Trophoblast cell (in vitro differentiated cells and primary cell): Measurements from ENCODE around the gene GDA.

Experiments used
- DNase-seq, 2 donors: peaks; one replicate each; pipeline ENCODE4 v3.0.0-alpha.2; 2016
- H2AFZ ChIP-seq: 2 replicates; pipeline ENCODE4 v1.6.1; 2013; ENCODE audit warnings: low read length, moderate library complexity, mild to moderate bottlenecking; ENCODE audit not compliant: insufficient read depth, poor library complexity
- H2AK5ac ChIP-seq: 2 replicates; pipeline ENCODE4 v1.6.1; 2013; ENCODE audit warnings: mild to moderate bottlenecking, low read length
- H2BK120ac ChIP-seq: 2 replicates; pipeline ENCODE4 v1.6.1; 2013; ENCODE audit warnings: low read length, mild to moderate bottlenecking, moderate library complexity; ENCODE audit not compliant: insufficient read depth, poor library complexity
- H2BK12ac ChIP-seq: 2 replicates; pipeline ENCODE4 v1.6.1; 2013; ENCODE audit warnings: mild to moderate bottlenecking, low read length, moderate library complexity
- H2BK5ac ChIP-seq: 2 replicates; pipeline ENCODE4 v1.6.1; 2013; ENCODE audit warnings: low read length, low read depth, moderate library complexity, mild to moderate bottlenecking; ENCODE audit not compliant: poor library complexity
- H3K14ac ChIP-seq: 2 replicates; pipeline ENCODE4 v1.6.1; 2013; ENCODE audit warnings: mild to moderate bottlenecking, low read length
- H3K18ac ChIP-seq: 2 replicates; pipeline ENCODE4 v1.6.1; 2013; ENCODE audit warnings: mild to moderate bottlenecking, low read length
- H3K23ac ChIP-seq: 2 replicates; pipeline ENCODE4 v1.6.1; 2013; ENCODE audit warnings: low read length
- H3K27ac ChIP-seq: 2 replicates; pipeline ENCODE4 v1.5.1; 2013; ENCODE audit warnings: low read depth, mild to moderate bottlenecking, inconsistent platforms, low read length, moderate library complexity
- H3K27me3 ChIP-seq: 2 replicates; pipeline ENCODE4 v1.6.1; 2013; ENCODE audit warnings: inconsistent platforms, mild to moderate bottlenecking, low read length, moderate library complexity; ENCODE audit not compliant: insufficient read depth
- H3K36me3 ChIP-seq, 2 experiments: 1 replicate in 1 of 2; 2 replicates in 1 of 2; pipeline ENCODE4 v1.6.1; 2013; ENCODE audit warnings: low read length in 2 of 2, mild to moderate bottlenecking in 2 of 2, moderate library complexity in 1 of 2; ENCODE audit not compliant: insufficient read depth in 2 of 2, control insufficient read depth in 1 of 2
- H3K4ac ChIP-seq: 2 replicates; pipeline ENCODE4 v1.6.1; 2013; ENCODE audit warnings: low read depth, mild to moderate bottlenecking, low read length, moderate library complexity
- H3K4me1 ChIP-seq, 2 experiments: 1 replicate in 1 of 2; 2 replicates in 1 of 2; pipeline ENCODE4 v1.6.1; 2013; ENCODE audit warnings: low read length in 2 of 2, mild to moderate bottlenecking in 2 of 2, moderate library complexity in 1 of 2; ENCODE audit not compliant: insufficient read depth in 2 of 2, control insufficient read depth in 1 of 2
- H3K4me2 ChIP-seq: 2 replicates; pipeline ENCODE4 v1.6.1; 2013; ENCODE audit warnings: inconsistent platforms, mild to moderate bottlenecking, low read length, moderate library complexity
- H3K4me3 ChIP-seq: 2 replicates; pipeline ENCODE4 v1.5.1; 2013; ENCODE audit warnings: mild to moderate bottlenecking, low read depth, low read length, inconsistent platforms
- H3K79me1 ChIP-seq: one replicate; pipeline ENCODE4 v1.6.1; 2013; ENCODE audit warnings: low read length
- H3K79me2 ChIP-seq: 2 replicates; pipeline ENCODE4 v1.6.1; 2013; ENCODE audit warnings: low read length, mild to moderate bottlenecking; ENCODE audit not compliant: control insufficient read depth, insufficient read depth, poor library complexity
- H3K9ac ChIP-seq: 2 replicates; pipeline ENCODE4 v1.6.1; 2013; ENCODE audit warnings: mild to moderate bottlenecking, low read length
- H3K9me3 ChIP-seq: 2 replicates; pipeline ENCODE4 v1.6.1; 2013; ENCODE audit warnings: low read depth, mild to moderate bottlenecking, control low read depth, inconsistent platforms, low read length; ENCODE audit not compliant: insufficient read depth
- H4K12ac ChIP-seq: 2 replicates; pipeline ENCODE4 v1.6.1; 2013; ENCODE audit warnings: low read depth, mild to moderate bottlenecking, low read length, moderate library complexity
- H4K8ac ChIP-seq: 2 replicates; pipeline ENCODE4 v1.6.1; 2013; ENCODE audit warnings: low read depth, mild to moderate bottlenecking, low read length, moderate library complexity
- H4K91ac ChIP-seq: one replicate; pipeline ENCODE4 v1.6.1; 2013; ENCODE audit warnings: low read depth, mild to moderate bottlenecking, low read length, moderate library complexity
- WGBS: extraction: QIAGEN DNeasy Blood & Tissue Kit; methylation state at CpG from one replicate; pipeline ENCODE4 v1.1.7; 2013; ENCODE audit warnings: missing lambda C conversion rate; ENCODE audit not compliant: insufficient read length, insufficient coverage; ENCODE audit errors: extremely low coverage; 5-methylcytosine and 5-hydroxymethylcytosine counted together

GDA gene

GRCh38 chr9:72292874-72293607 is 143.8 kb downstream of the GDA start:
- no peak overlapping the region for H2AFZ ChIP-seq
- H3K4me1 ChIP-seq = no peaks in the 10 kb centered on the region
- no peaks in the 10 kb centered on the region for H3K79me1 ChIP-seq
- H4K8ac ChIP-seq = no peak overlapping the region
- DNase-seq = peak; percentile 77 to 87
- no peaks in the 10 kb centered on the region for H3K79me2 ChIP-seq
- H3K4ac ChIP-seq = no peak overlapping the region
- no peak overlapping the region for H3K14ac ChIP-seq
- no peaks in the 10 kb centered on the region for H3K36me3 ChIP-seq
- H3K4me3 ChIP-seq = no peak overlapping the region
- H2AK5ac ChIP-seq = no peak overlapping the region
- no peak overlapping the region for H2BK5ac ChIP-seq
- no peak overlapping the region for H3K23ac ChIP-seq
- no peak overlapping the region for H3K27ac ChIP-seq
- H4K91ac ChIP-seq = no peak overlapping the region
- H3K9ac ChIP-seq = no peak overlapping the region
- H3K27me3 ChIP-seq = no peaks in the 10 kb centered on the region
- H2BK120ac ChIP-seq = no peak overlapping the region
- H3K4me2 ChIP-seq = no peak overlapping the region
- H2BK12ac ChIP-seq = no peak overlapping the region
- no peak overlapping the region for H4K12ac ChIP-seq
- peaks cover 2% of the 10 kb centered on the region for H3K9me3 ChIP-seq
- no peak overlapping the region for H3K18ac ChIP-seq
- no CpG with 5 or more reads among the region's 5 CpGs for WGBS

GRCh38 chr9:72294936-72295335 is 145.7 kb downstream of the GDA start:
- H3K14ac ChIP-seq = no peak overlapping the region
- no peak overlapping the region for H2BK120ac ChIP-seq
- H3K4ac ChIP-seq = no peak overlapping the region
- H3K36me3 ChIP-seq = no peaks in the 10 kb centered on the region
- H3K27me3 ChIP-seq = no peaks in the 10 kb centered on the region
- H3K27ac ChIP-seq = no peak overlapping the region
- no peak overlapping the region for H4K91ac ChIP-seq
- H4K12ac ChIP-seq = no peak overlapping the region
- no peaks in the 10 kb centered on the region for H3K79me1 ChIP-seq
- no peak overlapping the region for H2BK5ac ChIP-seq
- H3K79me2 ChIP-seq = no peaks in the 10 kb centered on the region
- H2AK5ac ChIP-seq = no peak overlapping the region
- H2BK12ac ChIP-seq = no peak overlapping the region
- H3K23ac ChIP-seq = no peak overlapping the region
- no peak overlapping the region for H4K8ac ChIP-seq
- no peaks in the 10 kb centered on the region for H3K4me1 ChIP-seq
- no peak overlapping the region for H3K9ac ChIP-seq
- DNase-seq = peak; percentile 88 to 94
- H3K9me3 ChIP-seq = peaks cover under 1% of the 10 kb centered on the region
- no peak overlapping the region for H3K18ac ChIP-seq
- H3K4me2 ChIP-seq = no peak overlapping the region
- H3K4me3 ChIP-seq = no peak overlapping the region
- H2AFZ ChIP-seq = no peak overlapping the region
- no CpG with 5 or more reads among the region's 7 CpGs for WGBS

DNA sequence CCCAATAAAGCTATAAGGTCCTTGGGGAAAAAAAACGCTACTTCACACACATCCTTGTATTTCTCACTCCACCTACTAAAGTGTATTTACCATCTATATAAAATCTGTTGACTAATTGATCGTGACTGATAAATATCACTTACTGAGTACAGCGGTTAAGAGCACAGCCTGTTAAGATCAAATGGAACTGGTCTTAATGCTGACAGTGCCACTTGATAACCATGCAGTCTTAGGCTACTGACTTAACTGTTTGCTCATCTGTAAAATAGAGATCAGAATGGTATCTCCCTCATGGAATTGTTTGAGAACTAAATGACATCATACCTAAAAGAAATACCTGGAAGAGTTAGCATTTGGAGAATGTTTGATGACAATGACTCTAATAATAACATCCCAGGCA is 148.3 kb downstream of the GDA start:
- Histone ChIP-seq H3K27ac (no peak overlapping the region), H3K9me3 (no peaks in the 10 kb centered on the region), H2BK5ac (no peak overlapping the region), H2AK5ac (no peak overlapping the region), H3K4me2 (no peak overlapping the region), H3K79me2 (no peaks in the 10 kb centered on the region), H3K9ac (no peak overlapping the region), H4K91ac (no peak overlapping the region), H3K36me3 (no peaks in the 10 kb centered on the region), H4K8ac (no peak overlapping the region), H2BK120ac (no peak overlapping the region), H3K18ac (no peak overlapping the region), H2AFZ (no peak overlapping the region), H3K23ac (no peak overlapping the region), H3K79me1 (no peaks in the 10 kb centered on the region), H3K4me3 (no peak overlapping the region), H3K4me1 (no peaks in the 10 kb centered on the region), H3K4ac (no peak overlapping the region), H3K27me3 (no peaks in the 10 kb centered on the region), H4K12ac (no peak overlapping the region), H3K14ac (no peak overlapping the region), H2BK12ac (no peak overlapping the region)
- no CpG with 5 or more reads among the region's 3 CpGs for WGBS
- DNase-seq = peak in 1 of 2 donors; percentile 65

- Histone ChIP-seq H4K91ac (no peak overlapping the region), H3K36me3 (no peaks in the 10 kb centered on the region), H3K4me1 (no peaks in the 10 kb centered on the region), H3K4me3 (no peak overlapping the region), H3K27me3 (no peaks in the 10 kb centered on the region), H2BK12ac (no peak overlapping the region), H2AFZ (no peak overlapping the region), H3K79me1 (no peaks in the 10 kb centered on the region), H3K9me3 (no peaks in the 10 kb centered on the region), H3K4ac (no peak overlapping the region), H3K79me2 (no peaks in the 10 kb centered on the region), H3K18ac (no peak overlapping the region), H4K12ac (no peak overlapping the region), H3K9ac (no peak overlapping the region), H2BK120ac (no peak overlapping the region), H3K23ac (no peak overlapping the region), H2AK5ac (no peak overlapping the region), H3K4me2 (no peak overlapping the region), H2BK5ac (no peak overlapping the region), H3K27ac (no peak overlapping the region), H4K8ac (no peak overlapping the region), H3K14ac (no peak overlapping the region)
- WGBS = no CpG with 5 or more reads among the region's 8 CpGs
- DNase-seq = no peak
Measured at GRCh38 chr9:72299017-72299603, 149.9 kb downstream of the GDA start.
